ENCODE data around the gene CHRNA5. TPM values are rescaled to one million over a fixed set of nuclear protein-coding genes. Genes with fewer than 3 reads are reported as not detected.
A peak's percentile ranks its signal among the peaks of the same experiment; 100 is the strongest.
"Not testable (repeated sequence)": the region's sequence is repeated elsewhere in the genome, so short reads cannot be mapped to it uniquely, and the experiment has no call there.

The CHRNA5 gene
- 1 to 10 TPM; 4.6 to 6.9 TPM for total RNA-seq
- long read RNA-seq, partial matches to known transcripts, result 3 of 6 reads
- long read RNA-seq, other reads (novel, unspliced or antisense), result 3 of 6 reads

DNA sequence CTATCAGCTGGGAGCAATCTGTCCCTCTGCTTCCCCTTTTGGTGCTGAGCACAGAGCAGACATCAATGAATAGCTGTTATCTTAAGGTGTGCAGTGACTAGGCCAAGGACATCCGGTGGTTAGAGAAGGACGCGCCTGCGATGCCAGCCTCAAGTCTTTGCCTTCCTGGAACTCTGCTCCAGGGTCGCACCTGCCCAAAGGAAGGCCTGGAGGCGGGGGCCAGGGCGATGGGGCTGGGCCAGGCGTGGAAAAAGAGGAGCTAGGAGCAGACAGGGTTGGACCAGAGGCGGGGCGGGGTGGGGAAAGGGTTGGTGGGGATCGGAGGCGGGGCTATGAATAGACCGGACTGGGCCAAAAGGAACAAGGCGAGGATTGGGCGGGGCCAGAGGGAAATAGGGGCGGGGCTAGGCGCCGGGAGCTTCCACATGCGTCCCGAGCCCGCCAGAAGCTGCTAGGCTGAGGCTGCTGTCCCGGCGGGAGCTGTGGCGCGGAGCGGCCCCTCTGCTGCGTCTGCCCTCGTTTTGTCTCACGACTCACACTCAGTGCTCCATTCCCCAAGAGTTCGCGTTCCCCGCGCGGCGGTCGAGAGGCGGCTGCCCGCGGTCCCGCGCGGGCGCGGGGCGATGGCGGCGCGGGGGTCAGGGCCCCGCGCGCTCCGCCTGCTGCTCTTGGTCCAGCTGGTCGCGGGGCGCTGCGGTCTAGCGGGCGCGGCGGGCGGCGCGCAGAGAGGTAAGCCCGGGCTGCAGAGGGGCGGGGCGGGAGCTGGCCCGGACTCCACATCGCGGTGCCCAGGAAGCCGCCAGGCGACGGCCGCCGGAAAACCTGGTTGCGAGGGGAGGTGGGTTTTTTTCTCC lies at the start of gene CHRNA5:
CHRNA5 (plus strand) TSS at position 424 of the 854 bp plus-strand sequence; CDS start at position 624, 200 bp downstream.
- peak; percentile 94 for ATAC-seq
- intact Hi-C loops (cut with DNase I, micrococcal nuclease), result no loop called here
- peak; percentile 88 to 93 for DNase-seq

DNA sequence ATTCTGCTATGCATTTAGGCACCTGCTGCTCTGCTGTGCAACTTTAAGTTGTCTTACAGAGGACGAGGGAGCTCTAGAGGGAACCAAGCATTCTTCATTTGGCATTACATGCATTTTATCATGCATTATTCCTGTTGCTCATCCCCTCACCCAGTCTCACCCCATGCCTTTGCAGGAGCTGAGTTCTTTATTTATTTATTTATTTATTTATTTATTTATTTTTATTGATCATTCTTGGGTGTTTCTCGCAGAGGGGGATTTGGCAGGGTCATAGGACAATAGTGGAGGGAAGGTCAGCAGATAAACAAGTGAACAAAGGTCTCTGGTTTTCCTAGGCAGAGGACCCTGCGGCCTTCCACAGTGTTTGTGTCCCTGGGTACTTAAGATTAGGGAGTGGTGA lies 45.3 kb upstream of the CHRNA5 start:
- ATAC-seq; intact Hi-C loops (cut with DNase I, micrococcal nuclease); DNase-seq: not testable (repeated sequence)

DNA sequence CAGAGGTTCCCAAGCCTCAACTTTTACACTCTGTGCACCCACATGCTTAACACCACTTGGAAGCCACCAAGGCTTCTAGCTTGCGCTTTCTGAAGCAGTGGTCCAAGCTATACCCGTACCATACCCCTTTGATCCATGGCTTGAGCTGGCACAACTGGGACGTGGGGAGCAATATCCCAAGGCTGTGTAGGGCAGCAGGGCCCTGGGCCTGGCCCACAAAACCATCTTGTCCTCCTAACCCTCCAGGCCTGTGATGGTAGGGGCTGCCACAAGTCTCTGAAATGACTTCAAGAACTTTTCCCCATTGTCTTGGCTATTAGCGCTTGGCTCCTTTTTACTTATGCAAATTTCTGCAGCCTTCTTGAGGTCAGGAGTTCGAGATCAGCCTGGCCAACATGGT lies 41.1 kb upstream of the CHRNA5 start:
- no peak for DNase-seq
- intact Hi-C loops (cut with DNase I, micrococcal nuclease), result no loop called here
- no peak for ATAC-seq

DNA sequence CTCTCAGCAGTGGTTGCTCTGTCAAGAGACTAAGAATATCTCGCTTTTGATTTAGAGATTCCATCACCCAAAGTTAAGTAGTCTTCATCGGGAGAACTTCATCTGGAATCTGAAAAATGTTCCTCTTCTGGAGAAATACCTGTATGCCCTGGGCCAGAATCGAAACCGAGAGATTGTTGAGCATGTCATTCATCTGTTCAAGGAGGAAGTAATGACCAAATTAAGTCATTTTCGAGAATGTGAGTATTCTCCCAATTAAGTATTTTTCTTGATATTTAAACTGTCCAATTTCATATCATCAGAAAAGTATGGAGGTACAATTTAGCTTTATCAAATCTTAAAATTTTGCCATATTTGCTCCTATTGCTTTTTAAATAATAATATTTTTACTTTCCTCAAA lies 38.0 kb upstream of the CHRNA5 start:
- no peak for ATAC-seq
- intact Hi-C loops (cut with DNase I, micrococcal nuclease), result no loop called here
- DNase-seq, result no peak

DNA sequence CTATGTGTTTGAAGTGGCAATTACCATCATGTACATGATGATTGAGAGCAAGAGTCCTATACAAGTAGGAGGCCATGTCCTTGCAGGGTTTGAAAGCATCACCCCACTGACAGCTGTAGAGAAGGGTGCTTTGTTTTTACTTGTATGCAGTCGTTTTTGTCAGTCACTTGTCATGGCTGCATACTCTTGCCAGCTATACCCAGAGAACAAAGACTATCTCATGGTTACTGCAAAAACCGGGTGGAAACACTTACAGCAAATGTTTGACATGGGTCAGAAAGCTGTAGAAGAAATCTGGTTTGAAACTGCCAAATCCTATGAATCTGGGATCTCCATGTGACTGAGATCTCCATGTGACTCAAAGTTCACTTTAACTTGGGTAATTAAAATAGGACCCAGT lies 32.0 kb upstream of the CHRNA5 start:
- intact Hi-C loops (cut with DNase I, micrococcal nuclease), result no loop called here
- ATAC-seq, result no peak
- DNase-seq, result no peak

GRCh38 chr15:78536134-78536533 lies 29.2 kb upstream of the CHRNA5 start:
- DNase-seq (no peak), ATAC-seq (no peak)
- intact Hi-C loops (cut with DNase I, micrococcal nuclease), result no loop called here

- no peak for DNase-seq
- intact Hi-C loops (cut with DNase I, micrococcal nuclease), result no loop called here
- ATAC-seq, result no peak
Observed at GRCh38 chr15:78537266-78537905, 27.9 kb upstream of the CHRNA5 start.

GRCh38 chr15:78538358-78538757 lies 27.0 kb upstream of the CHRNA5 start:
- intact Hi-C loops (cut with DNase I, micrococcal nuclease), result no loop called here
- no peak for DNase-seq

DNA sequence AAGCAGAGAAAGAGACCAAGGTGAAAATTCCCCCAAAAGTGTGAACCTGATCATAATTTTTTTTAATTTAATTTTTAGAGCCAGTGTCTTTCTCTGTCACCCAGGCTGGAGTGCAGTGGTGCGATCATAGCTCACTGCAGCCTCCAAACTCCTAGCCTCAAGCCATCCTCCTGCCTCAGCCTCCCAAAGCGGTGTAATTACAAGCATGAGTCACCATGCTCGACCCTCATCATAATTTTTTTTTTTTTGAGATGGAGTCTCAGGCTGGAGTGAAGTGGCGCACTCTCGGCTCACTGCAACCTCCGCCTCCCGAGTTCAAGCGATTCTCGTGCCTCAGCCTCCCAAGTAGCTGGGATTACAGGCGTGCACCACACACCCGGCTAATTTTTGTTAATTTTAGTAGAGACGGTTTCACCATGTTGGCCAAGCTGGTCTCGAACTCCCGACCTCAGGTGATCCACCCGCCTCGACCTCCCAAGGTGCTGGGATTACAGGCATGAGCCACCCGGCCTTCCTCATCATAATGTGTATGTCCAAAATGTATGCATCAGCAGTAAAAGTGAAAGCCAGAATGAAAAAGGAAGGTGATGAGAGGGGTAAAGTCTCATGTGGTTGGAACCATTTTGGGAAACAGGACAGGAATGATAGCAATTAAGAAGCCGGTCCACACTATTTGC lies 25.7 kb upstream of the CHRNA5 start:
- peak; percentile 15 to 30 for DNase-seq
- intact Hi-C loops (cut with DNase I, micrococcal nuclease); ATAC-seq: not testable (repeated sequence)

More at GRCh38 chr15:78538358-78538757, 27.0 kb upstream of the CHRNA5 start:
- ATAC-seq, result no peak

DNA sequence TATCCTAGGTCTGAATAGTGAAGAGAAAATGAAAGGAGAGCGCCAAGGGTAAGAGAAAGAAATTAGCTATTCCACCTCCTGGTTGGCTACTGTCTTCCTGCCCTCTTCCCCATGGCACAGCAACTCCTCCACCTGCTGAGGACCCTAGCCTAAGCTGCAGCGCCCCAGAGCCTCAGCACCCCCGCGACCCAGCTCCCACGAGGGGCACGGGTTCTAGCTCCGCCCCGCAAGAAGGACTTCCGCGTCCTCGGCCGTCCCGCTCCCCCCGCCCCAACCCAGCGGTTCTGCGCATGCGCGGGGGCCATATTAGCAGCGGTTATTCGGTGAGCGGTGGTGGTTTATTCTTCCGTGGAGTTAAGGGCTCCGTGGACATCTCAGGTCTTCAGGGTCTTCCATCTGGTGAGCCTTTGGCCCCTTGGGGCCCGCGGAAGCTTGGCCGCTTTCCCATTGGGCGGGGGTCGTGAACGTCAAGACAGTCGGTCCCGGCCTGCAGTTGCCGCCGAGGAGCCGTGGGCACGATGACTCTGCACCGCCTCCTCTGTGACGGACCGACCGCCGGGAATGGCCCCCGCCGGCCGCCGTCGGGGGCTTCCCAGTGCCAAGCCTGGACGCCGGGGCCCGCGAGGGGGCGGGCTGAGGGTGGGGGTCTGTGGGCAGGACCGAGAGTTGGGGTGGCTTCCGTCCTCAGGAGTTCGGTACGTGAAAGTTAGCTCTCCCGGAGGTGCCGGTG lies 25.0 kb upstream of the CHRNA5 start, which contains the start of gene PSMA4:
PSMA4 (plus strand) TSS at position 304 of the 730 bp plus-strand sequence. CDS start 1,484 bp downstream, outside the sequence.
- peak; percentile 90 to 96 for DNase-seq
- ATAC-seq, result peak; percentile 90
- intact Hi-C loops (cut with DNase I, micrococcal nuclease), result no loop called here

- DNase-seq (peak in 1 of 2 donors; percentile 5), ATAC-seq (peak; percentile 12)
- intact Hi-C loops (cut with DNase I, micrococcal nuclease), result no loop called here
Observed at GRCh38 chr15:78540871-78541743, 24.2 kb upstream of the CHRNA5 start.

- DNase-seq, result no peak
- intact Hi-C loops (cut with DNase I, micrococcal nuclease), result no loop called here
- ATAC-seq, result no peak
Observed at GRCh38 chr15:78541744-78542034, 23.6 kb upstream of the CHRNA5 start.

DNA sequence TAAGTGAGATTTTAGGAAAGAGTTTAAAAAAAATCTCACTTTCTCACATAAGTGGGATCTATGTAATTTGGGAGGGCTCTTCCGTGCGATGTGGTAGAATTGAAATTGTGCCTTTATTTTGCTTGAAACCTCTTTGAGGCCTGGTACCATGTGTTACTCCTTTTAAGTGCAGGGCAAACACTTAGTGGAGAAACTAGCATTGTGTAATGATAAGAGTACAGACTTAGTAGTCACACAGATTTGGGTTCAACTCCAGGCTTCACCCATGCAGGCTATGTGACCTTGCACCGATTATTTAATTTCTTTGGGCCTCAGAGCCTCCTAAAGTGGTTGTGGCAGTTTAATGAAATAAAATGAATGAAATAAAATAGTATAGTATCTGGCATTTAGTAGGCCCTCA lies 22.7 kb upstream of the CHRNA5 start:
- intact Hi-C loops (cut with DNase I, micrococcal nuclease), result no loop called here
- no peak for ATAC-seq
- DNase-seq, result no peak

DNA sequence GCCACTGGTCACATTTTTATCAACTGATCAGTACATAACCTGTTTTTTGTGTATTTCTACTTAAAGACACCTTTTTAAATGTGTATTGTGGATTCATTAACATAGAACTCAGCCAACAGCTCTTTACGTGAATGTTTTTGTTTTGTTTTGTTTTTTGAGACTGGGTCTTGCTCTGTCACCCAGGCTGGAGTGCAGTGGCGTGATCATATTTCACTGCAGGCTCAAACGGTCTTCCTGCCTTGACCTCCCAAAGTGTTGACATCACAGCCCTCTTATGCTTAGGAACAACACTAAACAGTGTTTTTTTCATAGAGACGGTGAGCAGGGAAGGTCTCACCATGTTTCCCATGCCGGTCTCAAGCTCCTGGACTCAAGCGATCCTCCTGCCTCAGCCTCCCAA lies 15.1 kb upstream of the CHRNA5 start:
- intact Hi-C loops (cut with DNase I, micrococcal nuclease), result no loop called here
- ATAC-seq (no peak), DNase-seq (no peak)

- no peak for ATAC-seq
- no peak for DNase-seq
- intact Hi-C loops (cut with DNase I, micrococcal nuclease), result no loop called here
Observed at GRCh38 chr15:78550815-78551214, 14.5 kb upstream of the CHRNA5 start.

GRCh38 chr15:78551902-78552301 lies 13.4 kb upstream of the CHRNA5 start:
- intact Hi-C loops (cut with DNase I, micrococcal nuclease), result no loop called here
- ATAC-seq, result no peak

GRCh38 chr15:78552597-78552996 lies 12.7 kb upstream of the CHRNA5 start:
- DNase-seq (no peak), ATAC-seq (no peak)
- intact Hi-C loops (cut with DNase I, micrococcal nuclease), result no loop called here

More at GRCh38 chr15:78551902-78552301, 13.4 kb upstream of the CHRNA5 start:
- DNase-seq, result no peak

GRCh38 chr15:78560201-78560600 lies 5.1 kb upstream of the CHRNA5 start:
- intact Hi-C loops (cut with DNase I, micrococcal nuclease), result not testable (repeated sequence)

More at GRCh38 chr15:78560201-78560600, 5.1 kb upstream of the CHRNA5 start:
- ATAC-seq, DNase-seq: not testable (repeated sequence)

Measured in left colon (tissue), 2 donors.